K562 (cell line): Measurements from ENCODE around the gene ACP5. TPM values are rescaled to one million over a fixed set of nuclear protein-coding genes. Genes with fewer than 3 reads are reported as not detected.

Experiments
- CBX1 ChIP-seq: sonication (generic); IDR thresholded peaks from 2 replicates; pipeline ENCODE4 v1.6.1; 2016; ENCODE audit warnings: antibody characterized with exemption, low read depth, mild to moderate bottlenecking
- FOXK2 ChIP-seq, 2 experiments: fragments of 450-650 bp; IDR thresholded peaks in 1 of 2; conservative IDR thresholded peaks in 1 of 2; 2 replicates each; pipeline ENCODE4 v1.6.1; 2016; ENCODE audit warnings: low read depth in 2 of 2, mild to moderate bottlenecking in 1 of 2
- FOXM1 ChIP-seq, 2 experiments: fragments of 450-650 bp in 1 of 2; sonication (generic) in 1 of 2; formaldehyde crosslinking in 1 of 2; IDR thresholded peaks; 2 replicates each; pipeline versions ENCODE4 v1.6.1 to v1.9.0; 2017 to 2022; ENCODE audit warnings: low read depth in 2 of 2, mild to moderate bottlenecking in 2 of 2, missing genetic modification reagents in 1 of 2, moderate library complexity in 1 of 2
- HDAC3 ChIP-seq: fragments of 450-650 bp; IDR thresholded peaks from 2 replicates; pipeline ENCODE4 v1.6.1; 2018; ENCODE audit warnings: borderline replicate concordance, mild to moderate bottlenecking, moderate library complexity; ENCODE audit not compliant: partially characterized antibody
- NCOA6 ChIP-seq: fragments of 450-650 bp; IDR thresholded peaks from 2 replicates; pipeline ENCODE4 v1.6.1; 2017; ENCODE audit warnings: mild to moderate bottlenecking
- NR0B1 ChIP-seq: fragments of 450-650 bp; IDR thresholded peaks from one replicate; pipeline ENCODE4 v1.6.1; 2018; ENCODE audit warnings: mild to moderate bottlenecking, moderate library complexity; ENCODE audit not compliant: partially characterized antibody
- PHF20 ChIP-seq: fragments of 450-650 bp; IDR thresholded peaks from 2 replicates; pipeline ENCODE4 v1.6.1; 2018; ENCODE audit not compliant: partially characterized antibody
- RBBP5 ChIP-seq: fragments of 200-600 bp; sonication (generic); IDR thresholded peaks from 2 replicates; pipeline ENCODE4 v1.6.1; 2012; ENCODE audit warnings: borderline replicate concordance, mild to moderate bottlenecking, low read length, control low read depth, inconsistent platforms; ENCODE audit not compliant: insufficient read depth, poor library complexity, severe bottlenecking
- SMC3 ChIP-seq: conservative IDR thresholded peaks from 2 replicates; pipeline ENCODE4 v1.6.1; 2011; ENCODE audit warnings: low read depth, low read length, improper control_type of control experiment; ENCODE audit not compliant: insufficient read depth
- ZNF217 ChIP-seq: sonication (generic); formaldehyde crosslinking; IDR thresholded peaks from 2 replicates; pipeline ENCODE4 v1.8.0; 2022; ENCODE audit warnings: mild to moderate bottlenecking, missing genetic modification reagents
- ZNF583 ChIP-seq: fragments of 250-450 bp; sonication (Bioruptor Pico); IDR thresholded peaks from 2 replicates; pipeline ENCODE4 v1.4.0; 2020
- ZNF780A ChIP-seq: fragments of 250-450 bp; sonication (Bioruptor Pico); IDR thresholded peaks from 2 replicates; pipeline ENCODE4 v1.5.0; 2021; ENCODE audit warnings: mild to moderate bottlenecking
- polyA plus RNA-seq, 8 experiments: library from polyadenylated mRNA; depleted of rRNA in 4 of 8; stranded (reverse) in 5 of 8; unstranded in 3 of 8; fragments of >200 nt; fragmentation: Nextera tagmentation in 2 of 8; fragmentation: Illumina TruSeq in 1 of 8; extraction: Ambion mirVana in 2 of 8; extraction: Trizol in 1 of 8; gene quantifications; 2 replicates each; pipeline versions ENCODE4 v1.2.1 to v1.2.3, GENCODE V29; 2011 to 2014; ENCODE audit warnings: inconsistent platforms in 1 of 8, missing spikeins in 1 of 8
- total RNA-seq, 7 experiments: library from RNA; depleted of rRNA in 6 of 7; stranded (reverse); fragments of >200 nt in 6 of 7; fragmentation: Illumina TruSeq in 2 of 7; extraction: Trizol in 2 of 7; gene quantifications; 2 replicates each; pipeline versions ENCODE4 v1.2.1 to v1.2.3, GENCODE V29; 2011 to 2021; ENCODE audit warnings: low replicate concordance in 1 of 7
- TF ChIP-seq, protein P1 (sequence below): fragments of 450-650 bp; IDR thresholded peaks from 2 replicates; pipeline ENCODE4 v1.6.1; 2016; ENCODE audit warnings: mild to moderate bottlenecking, moderate library complexity

ACP5 gene
- total and polyA plus RNA-seq, 9 of the 15 experiments (the other 6 are each of a cell fraction or from before 2014, with no cell fraction given), result 0.06 to 1.1 (median 0.31) TPM; not detected in 1

GRCh38 chr19:11558881-11559828 lies 18.3 kb downstream of the ACP5 start, which contains the start of gene ELOF1 (continued):
- TF ChIP-seq, protein P1, sequence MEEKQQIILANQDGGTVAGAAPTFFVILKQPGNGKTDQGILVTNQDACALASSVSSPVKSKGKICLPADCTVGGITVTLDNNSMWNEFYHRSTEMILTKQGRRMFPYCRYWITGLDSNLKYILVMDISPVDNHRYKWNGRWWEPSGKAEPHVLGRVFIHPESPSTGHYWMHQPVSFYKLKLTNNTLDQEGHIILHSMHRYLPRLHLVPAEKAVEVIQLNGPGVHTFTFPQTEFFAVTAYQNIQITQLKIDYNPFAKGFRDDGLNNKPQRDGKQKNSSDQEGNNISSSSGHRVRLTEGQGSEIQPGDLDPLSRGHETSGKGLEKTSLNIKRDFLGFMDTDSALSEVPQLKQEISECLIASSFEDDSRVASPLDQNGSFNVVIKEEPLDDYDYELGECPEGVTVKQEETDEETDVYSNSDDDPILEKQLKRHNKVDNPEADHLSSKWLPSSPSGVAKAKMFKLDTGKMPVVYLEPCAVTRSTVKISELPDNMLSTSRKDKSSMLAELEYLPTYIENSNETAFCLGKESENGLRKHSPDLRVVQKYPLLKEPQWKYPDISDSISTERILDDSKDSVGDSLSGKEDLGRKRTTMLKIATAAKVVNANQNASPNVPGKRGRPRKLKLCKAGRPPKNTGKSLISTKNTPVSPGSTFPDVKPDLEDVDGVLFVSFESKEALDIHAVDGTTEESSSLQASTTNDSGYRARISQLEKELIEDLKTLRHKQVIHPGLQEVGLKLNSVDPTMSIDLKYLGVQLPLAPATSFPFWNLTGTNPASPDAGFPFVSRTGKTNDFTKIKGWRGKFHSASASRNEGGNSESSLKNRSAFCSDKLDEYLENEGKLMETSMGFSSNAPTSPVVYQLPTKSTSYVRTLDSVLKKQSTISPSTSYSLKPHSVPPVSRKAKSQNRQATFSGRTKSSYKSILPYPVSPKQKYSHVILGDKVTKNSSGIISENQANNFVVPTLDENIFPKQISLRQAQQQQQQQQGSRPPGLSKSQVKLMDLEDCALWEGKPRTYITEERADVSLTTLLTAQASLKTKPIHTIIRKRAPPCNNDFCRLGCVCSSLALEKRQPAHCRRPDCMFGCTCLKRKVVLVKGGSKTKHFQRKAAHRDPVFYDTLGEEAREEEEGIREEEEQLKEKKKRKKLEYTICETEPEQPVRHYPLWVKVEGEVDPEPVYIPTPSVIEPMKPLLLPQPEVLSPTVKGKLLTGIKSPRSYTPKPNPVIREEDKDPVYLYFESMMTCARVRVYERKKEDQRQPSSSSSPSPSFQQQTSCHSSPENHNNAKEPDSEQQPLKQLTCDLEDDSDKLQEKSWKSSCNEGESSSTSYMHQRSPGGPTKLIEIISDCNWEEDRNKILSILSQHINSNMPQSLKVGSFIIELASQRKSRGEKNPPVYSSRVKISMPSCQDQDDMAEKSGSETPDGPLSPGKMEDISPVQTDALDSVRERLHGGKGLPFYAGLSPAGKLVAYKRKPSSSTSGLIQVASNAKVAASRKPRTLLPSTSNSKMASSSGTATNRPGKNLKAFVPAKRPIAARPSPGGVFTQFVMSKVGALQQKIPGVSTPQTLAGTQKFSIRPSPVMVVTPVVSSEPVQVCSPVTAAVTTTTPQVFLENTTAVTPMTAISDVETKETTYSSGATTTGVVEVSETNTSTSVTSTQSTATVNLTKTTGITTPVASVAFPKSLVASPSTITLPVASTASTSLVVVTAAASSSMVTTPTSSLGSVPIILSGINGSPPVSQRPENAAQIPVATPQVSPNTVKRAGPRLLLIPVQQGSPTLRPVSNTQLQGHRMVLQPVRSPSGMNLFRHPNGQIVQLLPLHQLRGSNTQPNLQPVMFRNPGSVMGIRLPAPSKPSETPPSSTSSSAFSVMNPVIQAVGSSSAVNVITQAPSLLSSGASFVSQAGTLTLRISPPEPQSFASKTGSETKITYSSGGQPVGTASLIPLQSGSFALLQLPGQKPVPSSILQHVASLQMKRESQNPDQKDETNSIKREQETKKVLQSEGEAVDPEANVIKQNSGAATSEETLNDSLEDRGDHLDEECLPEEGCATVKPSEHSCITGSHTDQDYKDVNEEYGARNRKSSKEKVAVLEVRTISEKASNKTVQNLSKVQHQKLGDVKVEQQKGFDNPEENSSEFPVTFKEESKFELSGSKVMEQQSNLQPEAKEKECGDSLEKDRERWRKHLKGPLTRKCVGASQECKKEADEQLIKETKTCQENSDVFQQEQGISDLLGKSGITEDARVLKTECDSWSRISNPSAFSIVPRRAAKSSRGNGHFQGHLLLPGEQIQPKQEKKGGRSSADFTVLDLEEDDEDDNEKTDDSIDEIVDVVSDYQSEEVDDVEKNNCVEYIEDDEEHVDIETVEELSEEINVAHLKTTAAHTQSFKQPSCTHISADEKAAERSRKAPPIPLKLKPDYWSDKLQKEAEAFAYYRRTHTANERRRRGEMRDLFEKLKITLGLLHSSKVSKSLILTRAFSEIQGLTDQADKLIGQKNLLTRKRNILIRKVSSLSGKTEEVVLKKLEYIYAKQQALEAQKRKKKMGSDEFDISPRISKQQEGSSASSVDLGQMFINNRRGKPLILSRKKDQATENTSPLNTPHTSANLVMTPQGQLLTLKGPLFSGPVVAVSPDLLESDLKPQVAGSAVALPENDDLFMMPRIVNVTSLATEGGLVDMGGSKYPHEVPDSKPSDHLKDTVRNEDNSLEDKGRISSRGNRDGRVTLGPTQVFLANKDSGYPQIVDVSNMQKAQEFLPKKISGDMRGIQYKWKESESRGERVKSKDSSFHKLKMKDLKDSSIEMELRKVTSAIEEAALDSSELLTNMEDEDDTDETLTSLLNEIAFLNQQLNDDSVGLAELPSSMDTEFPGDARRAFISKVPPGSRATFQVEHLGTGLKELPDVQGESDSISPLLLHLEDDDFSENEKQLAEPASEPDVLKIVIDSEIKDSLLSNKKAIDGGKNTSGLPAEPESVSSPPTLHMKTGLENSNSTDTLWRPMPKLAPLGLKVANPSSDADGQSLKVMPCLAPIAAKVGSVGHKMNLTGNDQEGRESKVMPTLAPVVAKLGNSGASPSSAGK, result no peak; the same call in 1 of the 2 replicates
- no peak for TF ChIP-seq NCOA6
- TF ChIP-seq ZNF780A (CRISPR knock-in tag), result no peak
- no peak for TF ChIP-seq ZNF217
- no peak for TF ChIP-seq FOXM1 (IDR thresholded peaks at IDR 0.05; ENCODE audit: low read depth)
- no peak for TF ChIP-seq FOXM1 (CRISPR knock-in tag; IDR thresholded peaks at IDR 0.05; ENCODE audit: low read depth)
- TF ChIP-seq PHF20, result peak; percentile 65
- no peak for TF ChIP-seq ZNF583 (CRISPR knock-in tag)
- peak in 1 of 2 experiments; percentile 24; a peak in 1 of 4 replicates for TF ChIP-seq FOXK2 (conservative IDR thresholded peaks at IDR 0.05 in 1 of 2, IDR thresholded peaks at IDR 0.05 in 1 of 2; ENCODE audit: low read depth in 2 of 2)
- TF ChIP-seq CBX1, result 0 out of 2 replicates have a peak, but pooled peaks have one; percentile 16
- no peak for TF ChIP-seq HDAC3
- TF ChIP-seq NR0B1, result no peak
- 0 out of 2 replicates have a peak, but pooled peaks have one; percentile 18 for TF ChIP-seq SMC3
- TF ChIP-seq RBBP5, result peak; percentile 74
